Heart left ventricle (tissue), 13 donors: ENCODE data around the gene CFAP57.

Experiments used
- CTCF ChIP-seq, 12 donors: fragments of 200-600 bp; sonication (generic) in 4 of 12; IDR thresholded peaks; one replicate each; pipeline versions ENCODE4 v1.5.0 to v1.8.0; 2018 to 2022; ENCODE audit warnings: antibody characterized with exemption in 12 of 12, mild to moderate bottlenecking in 5 of 12
- POLR2A ChIP-seq, 2 donors: fragments of 450-650 bp; IDR thresholded peaks; one replicate each; pipeline ENCODE4 v1.6.1; 2017; ENCODE audit warnings: antibody characterized with exemption in 2 of 2, mild to moderate bottlenecking in 2 of 2, moderate library complexity in 2 of 2
- donor health status: ischemic (EF 13 %, LVEDD 7.1; RV severe dilation, severe dysfunction).
- donor health status: DM: no; HTN: yes; CAD: no.
- donor health status: DM: no; HTN: no; CAD: no.
- donor health status: ischemic (EF 25% LVEDD 6.9; RV normal size, moderate dysfunction).
- donor health status: ischemic (EF 25% LVEDD 5.7; RV mildly dilated, moderate dysfunction).
- donor health status: ischemic (EF 35%, LVEDD 5.7; RV mildly dilated, moderate dysfunction).
- donor health status: nonischemic (EF 11% LVEDD 7.7; RV severe dilation, severe dysfunction).
- donor health status: DM: yes; HTN: yes; CAD: no.
- donor health status: PGD.
- donor health status: ischemic (EF 29% LVEDD 5.4; RV normal size, mild dysfunction).
- donor health status: nonischemic (EF 23%, LVEDD 6.1; RV moderate dilation, normal function).

DNA sequence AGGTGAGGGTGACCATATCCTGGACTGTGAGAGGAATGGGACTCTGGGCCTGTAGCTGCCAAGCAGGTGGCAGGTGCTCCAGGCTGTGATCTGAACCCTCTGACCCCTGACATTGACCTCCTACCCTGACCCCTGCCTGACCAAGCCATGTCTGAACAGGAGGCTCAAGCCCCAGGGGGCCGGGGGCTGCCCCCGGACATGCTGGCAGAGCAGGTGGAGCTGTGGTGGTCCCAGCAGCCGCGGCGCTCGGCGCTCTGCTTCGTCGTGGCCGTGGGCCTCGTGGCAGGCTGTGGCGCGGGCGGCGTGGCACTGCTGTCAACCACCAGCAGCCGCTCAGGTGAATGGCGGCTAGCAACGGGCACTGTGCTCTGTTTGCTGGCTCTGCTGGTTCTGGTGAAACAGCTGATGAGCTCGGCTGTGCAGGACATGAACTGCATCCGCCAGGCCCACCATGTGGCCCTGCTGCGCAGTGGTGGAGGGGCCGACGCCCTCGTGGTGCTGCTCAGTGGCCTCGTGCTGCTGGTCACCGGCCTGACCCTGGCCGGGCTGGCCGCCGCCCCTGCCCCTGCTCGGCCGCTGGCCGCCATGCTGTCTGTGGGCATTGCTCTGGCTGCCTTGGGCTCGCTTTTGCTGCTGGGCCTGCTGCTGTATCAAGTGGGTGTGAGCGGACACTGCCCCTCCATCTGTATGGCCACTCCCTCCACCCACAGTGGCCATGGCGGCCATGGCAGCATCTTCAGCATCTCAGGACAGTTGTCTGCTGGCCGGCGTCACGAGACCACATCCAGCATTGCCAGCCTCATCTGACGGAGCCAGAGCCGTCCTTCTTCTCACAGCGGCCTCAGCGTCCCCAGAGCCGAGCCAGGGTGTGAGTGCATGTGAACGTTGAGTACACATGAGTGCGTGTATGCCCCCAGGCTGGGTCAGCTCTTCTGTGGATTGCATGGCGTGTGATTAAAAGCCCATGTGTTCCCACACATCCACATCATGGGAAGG is 100.7 kb downstream of the CFAP57 start:
- TF ChIP-seq CTCF (IDR thresholded peaks at IDR 0.05) = no peak
- no peak for TF ChIP-seq POLR2A (IDR thresholded peaks at IDR 0.05)
